NCI-H460 (cell line): Measurements from ENCODE around the gene ZNF536. TPM values are rescaled to one million over a fixed set of nuclear protein-coding genes. Genes with fewer than 3 reads are reported as not detected.
"Not testable (repeated sequence)": the region's sequence is repeated elsewhere in the genome, so short reads cannot be mapped to it uniquely, and the experiment has no call there.

Source experiments
- DNase-seq: peaks from one replicate; pipeline ENCODE4 v3.0.0-alpha.2; 2016; ENCODE audit warnings: low read depth; ENCODE audit errors: extremely low read depth
- total RNA-seq: library from RNA; depleted of rRNA; stranded (reverse); fragments of >200 nt; shearing (Covaris generic); gene quantifications from 2 replicates; pipeline ENCODE4 v1.2.3, GENCODE V29; 2014

Gene ZNF536
- total RNA-seq, 1 experiment from 2014 or later: not detected

- DNase-seq: no peak
Measured at GRCh38 chr19:30443531-30444252, 71.5 kb downstream of the ZNF536 start.

DNA sequence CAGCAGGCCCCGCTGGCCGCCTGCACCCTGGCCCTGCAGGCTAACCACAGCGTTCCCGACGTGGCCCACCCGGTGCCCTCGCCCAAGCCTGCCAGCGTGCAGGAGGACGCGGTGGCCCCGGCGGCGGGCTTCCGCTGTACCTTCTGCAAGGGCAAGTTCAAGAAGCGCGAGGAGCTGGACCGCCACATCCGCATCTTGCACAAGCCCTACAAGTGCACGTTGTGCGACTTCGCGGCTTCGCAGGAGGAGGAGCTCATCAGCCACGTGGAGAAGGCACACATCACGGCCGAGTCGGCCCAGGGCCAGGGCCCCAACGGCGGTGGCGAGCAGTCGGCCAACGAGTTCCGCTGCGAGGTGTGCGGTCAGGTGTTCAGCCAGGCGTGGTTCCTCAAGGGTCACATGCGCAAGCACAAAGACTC, 72.1 kb downstream of the ZNF536 start:
- DNase-seq: no peak

GRCh38 chr19:30444686-30445232, 72.6 kb downstream of the ZNF536 start:
- no peak for DNase-seq

DNA sequence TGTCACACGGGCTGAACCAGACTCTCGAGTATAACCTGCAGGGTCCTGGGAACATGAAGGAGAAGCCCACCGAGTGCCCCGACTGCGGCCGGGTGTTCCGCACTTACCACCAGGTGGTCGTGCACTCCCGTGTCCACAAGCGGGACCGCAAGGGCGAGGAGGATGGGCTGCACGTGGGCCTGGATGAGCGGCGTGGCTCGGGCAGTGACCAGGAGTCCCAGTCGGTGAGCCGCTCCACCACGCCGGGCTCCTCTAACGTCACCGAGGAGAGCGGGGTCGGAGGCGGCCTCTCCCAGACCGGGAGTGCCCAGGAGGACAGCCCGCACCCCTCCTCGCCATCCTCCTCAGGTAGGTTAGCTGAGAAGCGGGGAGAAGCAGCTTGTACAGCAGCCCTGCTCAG, 73.2 kb downstream of the ZNF536 start:
- no peak for DNase-seq

GRCh38 chr19:30446120-30446519, 73.9 kb downstream of the ZNF536 start:
- not testable (repeated sequence) for DNase-seq

DNA sequence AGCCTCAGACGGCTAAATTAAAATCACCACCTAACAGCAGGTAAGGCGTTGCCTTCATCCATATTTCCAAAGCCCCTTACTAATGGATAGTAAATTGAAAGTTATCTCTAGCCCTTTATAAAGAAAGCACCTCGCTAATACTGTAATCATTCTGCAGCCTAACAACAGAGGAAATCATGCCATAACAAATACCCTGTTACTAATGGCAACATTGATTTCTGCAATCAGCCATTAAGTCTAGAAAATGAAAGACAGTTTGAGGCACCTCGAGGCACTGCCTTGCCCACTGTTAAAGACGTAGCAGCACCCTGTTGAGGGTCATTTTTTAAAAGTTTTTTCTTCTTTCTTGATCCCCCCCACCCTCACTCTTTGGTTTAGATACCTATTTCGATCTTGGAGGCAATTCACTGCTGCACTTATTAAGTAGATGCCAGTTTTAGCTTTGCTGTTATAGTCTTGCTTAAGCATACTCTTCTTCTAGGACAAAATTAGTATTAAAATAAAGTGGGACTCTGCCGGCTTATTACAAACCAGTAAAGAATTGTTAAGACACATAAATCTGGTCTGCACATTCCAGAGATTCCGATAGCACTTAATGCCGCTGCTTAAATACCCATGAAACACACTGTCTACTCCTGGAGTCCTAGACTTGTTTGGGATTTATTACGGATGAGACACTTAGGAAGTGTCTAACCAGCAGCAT, 74.8 kb downstream of the ZNF536 start:
- no peak for DNase-seq

DNA sequence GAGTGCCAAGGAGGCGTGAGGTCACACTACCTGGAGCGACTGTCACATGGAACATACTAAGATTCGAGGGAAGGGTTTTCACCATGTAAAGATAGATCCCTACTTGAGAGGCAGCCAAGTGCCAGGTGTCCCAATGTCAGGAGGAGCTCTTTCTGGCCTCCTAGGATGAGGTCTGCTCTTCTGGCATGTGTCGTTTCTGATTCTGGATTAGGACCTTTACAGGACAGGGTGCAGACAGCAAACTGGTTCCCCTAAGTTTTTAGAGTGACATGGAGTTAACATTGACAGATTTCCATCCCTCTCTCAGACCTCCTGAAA, 75.3 kb downstream of the ZNF536 start:
- no peak for DNase-seq

- no peak for DNase-seq
Measured at GRCh38 chr19:30448386-30449077, 76.3 kb downstream of the ZNF536 start.

DNA sequence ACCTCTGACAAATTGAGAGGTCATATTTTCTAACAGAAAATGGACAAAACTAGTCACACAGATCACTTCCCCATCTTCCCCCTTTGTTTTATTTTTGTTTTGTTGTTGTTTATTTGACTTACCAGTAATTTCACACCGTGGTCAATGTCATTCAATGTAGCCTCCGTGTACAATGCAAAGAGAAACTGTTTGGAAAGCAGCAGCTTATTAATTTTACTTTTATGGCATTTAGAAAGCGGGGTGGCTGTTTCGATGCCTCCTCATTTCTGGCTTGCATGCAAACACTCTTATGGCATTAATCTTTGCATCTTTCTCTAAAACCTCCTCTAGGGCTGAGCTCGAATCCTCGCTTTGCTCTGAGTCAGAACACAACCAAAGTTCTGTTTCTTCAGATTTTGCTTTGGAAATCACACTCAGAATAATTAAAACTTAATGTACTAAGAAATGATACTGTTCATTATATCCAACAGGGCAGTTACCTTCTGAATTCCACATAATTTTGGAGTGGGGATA, 77.0 kb downstream of the ZNF536 start:
- DNase-seq: no peak

DNA sequence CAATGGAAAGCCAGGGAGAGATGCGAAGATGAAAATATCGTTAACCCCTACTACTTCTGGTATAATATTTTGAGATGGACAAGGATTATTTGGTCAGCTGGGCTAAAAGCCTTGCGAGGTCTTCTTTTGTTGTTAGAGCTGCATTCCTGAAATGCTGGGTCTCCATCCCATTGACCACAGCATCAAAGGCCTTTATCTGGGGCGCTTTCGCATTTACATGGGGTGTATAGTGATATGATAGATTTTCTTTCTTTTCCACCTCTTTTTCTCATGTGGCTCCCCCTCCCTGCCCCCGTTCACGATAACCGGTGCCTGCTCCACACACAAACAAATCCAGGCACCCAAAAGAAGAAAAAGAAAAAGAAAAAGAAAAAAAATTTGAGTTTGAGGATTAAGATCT, 77.5 kb downstream of the ZNF536 start:
- no peak for DNase-seq

DNA sequence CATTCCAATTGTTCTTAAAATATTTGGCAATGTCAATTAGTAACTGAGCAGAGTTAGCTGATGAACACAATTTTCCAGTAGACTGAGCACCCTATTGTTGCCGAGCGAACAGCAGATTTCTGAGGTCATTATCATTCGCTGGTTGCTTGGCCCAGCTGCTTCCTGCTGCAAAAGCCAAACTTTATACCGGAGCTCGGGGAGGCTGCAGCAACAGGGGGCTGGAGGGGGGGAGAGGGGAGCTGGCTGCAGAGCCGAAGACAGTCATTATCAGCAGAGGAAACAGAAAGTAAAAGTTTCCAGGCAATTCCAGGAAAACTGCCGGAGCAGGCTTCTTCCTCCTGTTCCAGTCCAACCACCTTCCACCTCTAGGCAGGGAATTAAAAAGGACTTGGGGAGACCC, 77.9 kb downstream of the ZNF536 start:
- DNase-seq: no peak

GRCh38 chr19:30450835-30451321, 78.7 kb downstream of the ZNF536 start:
- no peak for DNase-seq

GRCh38 chr19:30452931-30453330, 80.7 kb downstream of the ZNF536 start:
- no peak for DNase-seq

DNA sequence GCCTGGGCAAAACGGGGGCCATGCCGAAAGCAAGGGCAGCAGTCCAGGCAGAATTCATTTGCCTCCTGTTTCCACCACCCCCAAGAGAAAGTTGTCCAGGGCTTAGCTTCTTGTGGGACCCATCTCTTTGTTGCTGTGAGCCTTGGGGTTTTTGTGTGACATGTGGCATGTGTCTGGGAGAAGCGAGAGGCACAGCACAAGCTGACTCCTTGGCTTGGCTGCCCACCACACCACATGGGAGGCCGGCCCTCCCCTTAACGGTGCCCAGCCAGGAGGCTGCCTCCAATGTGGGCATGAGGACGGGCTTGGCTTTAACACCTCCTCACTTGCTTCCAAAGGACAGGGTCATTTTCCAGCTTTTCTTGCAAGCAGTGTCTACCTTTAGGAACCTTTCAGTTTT, 81.6 kb downstream of the ZNF536 start:
- no peak for DNase-seq

- no peak for DNase-seq
Measured at GRCh38 chr19:30455881-30456280, 83.7 kb downstream of the ZNF536 start.

GRCh38 chr19:30457484-30457883, 85.3 kb downstream of the ZNF536 start:
- no peak for DNase-seq

GRCh38 chr19:30459859-30460258, 87.7 kb downstream of the ZNF536 start:
- no peak for DNase-seq

DNA sequence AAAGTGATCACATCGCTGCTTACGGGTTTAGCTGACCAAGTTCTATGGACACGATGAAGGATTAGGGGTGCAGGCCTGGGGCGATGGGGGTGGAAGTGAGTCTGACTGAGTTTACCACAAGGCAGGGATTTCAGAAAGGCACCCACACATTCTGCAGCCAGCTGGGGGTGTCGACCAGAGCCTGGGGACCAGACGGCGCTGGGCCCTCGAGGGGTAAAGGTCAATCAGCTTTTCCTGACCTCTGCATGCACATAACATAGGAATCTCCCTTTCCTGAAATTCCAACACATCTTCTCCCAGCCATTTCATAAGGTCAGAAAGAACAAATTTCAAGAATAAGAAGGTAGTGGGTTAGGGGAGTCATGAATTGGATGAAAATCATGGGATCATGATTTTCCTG, 92.0 kb downstream of the ZNF536 start:
- no peak for DNase-seq

- not testable (repeated sequence) for DNase-seq
Measured at GRCh38 chr19:30466598-30466997, 94.4 kb downstream of the ZNF536 start.

GRCh38 chr19:30467239-30467638, 95.1 kb downstream of the ZNF536 start:
- DNase-seq: no peak

- DNase-seq: no peak
Measured at GRCh38 chr19:30469774-30470173, 97.6 kb downstream of the ZNF536 start.
